Activated B cell treated with CpG ODN at 0.5 μM for 24 hours (primary cell): Measurements from ENCODE around the gene MPV17L2. TPM values are rescaled to one million over a fixed set of nuclear protein-coding genes. Genes with fewer than 3 reads are reported as not detected.
"Not testable (repeated sequence)": the region's sequence is repeated elsewhere in the genome, so short reads cannot be mapped to it uniquely, and the experiment has no call there.

Experiments used
- ATAC-seq: fragments of 200-7000 bp; cut with Tn5 transposase; one replicate; pipeline ENCODE4 v1.10.0; 2021; ENCODE audit warnings: low read depth, mild to moderate bottlenecking, moderate library complexity
- CTCF ChIA-PET: fragments of 350-600 bp; sonication (Branson Sonifier 250); formaldehyde crosslinking; loops from one replicate; lab custom pipeline; 2021; ENCODE audit warnings: antibody characterized with exemption; lab: Charles Lee
- POLR2A ChIA-PET: fragments of 350-600 bp; sonication (Branson Sonifier 250); formaldehyde crosslinking; loops from one replicate; lab custom pipeline; 2021; ENCODE audit warnings: antibody characterized with exemption; lab: Charles Lee
- DNase-seq: peaks from one replicate; pipeline ENCODE4 v3.0.0; 2022
- H3K27ac Mint-ChIP-seq: one replicate; pipeline ENCODE4 v1.8.0; 2020; ENCODE audit warnings: mixed read lengths
- H3K27me3 Mint-ChIP-seq: one replicate; pipeline ENCODE4 v1.8.0; 2021; ENCODE audit warnings: mixed read lengths
- H3K36me3 Mint-ChIP-seq: one replicate; pipeline ENCODE4 v1.8.0; 2021; ENCODE audit warnings: low read depth, mixed read lengths
- H3K4me1 Mint-ChIP-seq: one replicate; pipeline ENCODE4 v1.8.0; 2021; ENCODE audit warnings: mixed read lengths
- H3K4me3 Mint-ChIP-seq: one replicate; pipeline ENCODE4 v1.8.0; 2020; ENCODE audit warnings: mild to moderate bottlenecking, mixed read lengths
- H3K9me3 Mint-ChIP-seq: one replicate; pipeline ENCODE4 v1.8.0; 2020; ENCODE audit warnings: mixed read lengths
- intact Hi-C: fragments of 100-400 bp; cut with micrococcal nuclease; formaldehyde crosslinking; loops from one replicate; pipeline ENCODE4 v1.15.1; 2024
- total RNA-seq: library from RNA; stranded (reverse); gene quantifications from 2 replicates; pipeline ENCODE4 v1.2.3, GENCODE V29; 2022
- TF ChIP-seq, protein P1 (sequence below): fragments of 200-600 bp; IDR thresholded peaks from one replicate; pipeline ENCODE4 v1.8.0; 2022; ENCODE audit warnings: antibody characterized with exemption, mild to moderate bottlenecking

The MPV17L2 gene
- total RNA-seq, 1 donor from 2014 or later, result 17.9 TPM

DNA sequence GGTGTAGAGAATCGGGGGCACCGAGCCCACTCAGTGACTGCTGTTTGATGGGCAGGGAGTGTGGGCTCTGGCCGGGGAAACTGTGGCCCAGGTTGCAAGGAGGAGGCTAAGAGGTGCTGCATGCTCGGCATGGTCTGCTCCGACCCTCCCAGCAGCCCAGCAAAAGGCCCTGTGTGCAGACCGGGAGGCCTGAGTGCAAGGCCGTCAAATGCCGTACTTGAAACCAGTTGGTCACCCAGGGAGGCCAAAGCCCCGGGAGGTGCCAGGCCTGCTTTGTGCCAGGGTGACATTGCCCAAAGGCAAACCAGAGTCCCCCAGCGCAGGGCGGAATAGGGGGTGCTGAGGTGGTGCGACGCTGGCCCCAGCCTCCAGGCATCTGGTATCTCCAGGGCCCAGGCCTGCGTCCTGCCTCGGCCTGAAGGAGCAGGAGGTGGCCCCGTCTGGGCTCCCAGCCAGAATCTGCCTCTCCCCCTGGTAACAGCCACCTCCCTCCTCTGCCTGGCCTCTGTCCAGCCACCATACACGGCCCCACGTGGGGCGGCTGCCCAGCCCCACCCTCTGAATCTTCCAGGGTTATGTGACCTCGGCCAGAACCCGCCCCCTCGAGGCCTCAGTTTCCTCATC lies 36.1 kb upstream of the MPV17L2 start:
- TF ChIP-seq, protein P1, sequence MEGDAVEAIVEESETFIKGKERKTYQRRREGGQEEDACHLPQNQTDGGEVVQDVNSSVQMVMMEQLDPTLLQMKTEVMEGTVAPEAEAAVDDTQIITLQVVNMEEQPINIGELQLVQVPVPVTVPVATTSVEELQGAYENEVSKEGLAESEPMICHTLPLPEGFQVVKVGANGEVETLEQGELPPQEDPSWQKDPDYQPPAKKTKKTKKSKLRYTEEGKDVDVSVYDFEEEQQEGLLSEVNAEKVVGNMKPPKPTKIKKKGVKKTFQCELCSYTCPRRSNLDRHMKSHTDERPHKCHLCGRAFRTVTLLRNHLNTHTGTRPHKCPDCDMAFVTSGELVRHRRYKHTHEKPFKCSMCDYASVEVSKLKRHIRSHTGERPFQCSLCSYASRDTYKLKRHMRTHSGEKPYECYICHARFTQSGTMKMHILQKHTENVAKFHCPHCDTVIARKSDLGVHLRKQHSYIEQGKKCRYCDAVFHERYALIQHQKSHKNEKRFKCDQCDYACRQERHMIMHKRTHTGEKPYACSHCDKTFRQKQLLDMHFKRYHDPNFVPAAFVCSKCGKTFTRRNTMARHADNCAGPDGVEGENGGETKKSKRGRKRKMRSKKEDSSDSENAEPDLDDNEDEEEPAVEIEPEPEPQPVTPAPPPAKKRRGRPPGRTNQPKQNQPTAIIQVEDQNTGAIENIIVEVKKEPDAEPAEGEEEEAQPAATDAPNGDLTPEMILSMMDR, result no peak
- Mint-ChIP-seq H3K4me3 (no peak overlapping the region), H3K4me1 (peaks cover 28% of the 10 kb centered on the region), H3K9me3 (no peaks in the 10 kb centered on the region), H3K36me3 (peaks cover 12% of the 10 kb centered on the region), H3K27me3 (no peaks in the 10 kb centered on the region), H3K27ac (no peak overlapping the region)
- ChIA-PET CTCF (no interaction called here), POLR2A (interaction anchor here (1.3 kb wide), 1 partner anchor 34 kb away, joined by 8 read pairs; no protein-coding TSS in a partner anchor)
- ATAC-seq (no peak), DNase-seq (no peak)
- intact Hi-C loops, result no loop called here

DNA sequence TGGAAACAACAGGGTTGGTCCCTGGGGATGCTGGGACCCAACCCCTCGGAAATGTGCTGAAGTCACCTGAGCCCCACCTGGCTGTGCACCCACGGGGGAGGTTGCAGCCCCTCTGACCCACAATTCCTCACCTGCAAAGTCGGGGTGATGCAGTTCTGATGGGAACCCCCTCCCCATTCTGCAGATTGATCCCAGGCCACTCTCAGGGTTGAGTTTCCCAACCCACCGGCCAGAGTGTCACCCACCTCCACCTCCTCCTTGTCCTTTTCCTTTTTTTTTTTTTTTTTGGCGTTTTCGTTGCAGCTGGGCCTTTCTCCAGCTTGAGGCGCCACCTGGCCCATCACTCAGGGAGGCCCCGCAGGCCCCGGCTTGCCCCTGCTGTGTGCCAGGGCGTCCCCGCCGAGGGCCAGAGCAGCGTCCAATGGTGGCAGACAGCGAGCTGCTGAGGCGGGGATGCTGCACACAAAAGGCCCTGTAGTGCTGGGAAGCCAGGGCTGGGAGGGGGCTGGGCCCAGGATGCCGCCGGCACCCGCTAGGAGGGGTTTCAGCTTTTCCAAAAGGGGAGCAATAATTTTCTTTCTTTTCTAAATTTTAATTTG lies 35.5 kb upstream of the MPV17L2 start:
- CTCF ChIA-PET, result no interaction called here
- Mint-ChIP-seq H3K4me1 (peaks cover 25% of the 10 kb centered on the region), H3K36me3 (peaks cover 11% of the 10 kb centered on the region), H3K9me3 (no peaks in the 10 kb centered on the region), H3K27ac (no peak overlapping the region), H3K4me3 (no peak overlapping the region), H3K27me3 (no peaks in the 10 kb centered on the region)
- POLR2A ChIA-PET, result interaction anchor here (0.5 to 1.3 kb wide), 2 partner anchors 34 to 122 kb away, joined by 3 to 8 read pairs; no protein-coding TSS in a partner anchor
- no peak for DNase-seq
- TF ChIP-seq, protein P1, result no peak
- intact Hi-C loops, result no loop called here
- ATAC-seq, result no peak

DNA sequence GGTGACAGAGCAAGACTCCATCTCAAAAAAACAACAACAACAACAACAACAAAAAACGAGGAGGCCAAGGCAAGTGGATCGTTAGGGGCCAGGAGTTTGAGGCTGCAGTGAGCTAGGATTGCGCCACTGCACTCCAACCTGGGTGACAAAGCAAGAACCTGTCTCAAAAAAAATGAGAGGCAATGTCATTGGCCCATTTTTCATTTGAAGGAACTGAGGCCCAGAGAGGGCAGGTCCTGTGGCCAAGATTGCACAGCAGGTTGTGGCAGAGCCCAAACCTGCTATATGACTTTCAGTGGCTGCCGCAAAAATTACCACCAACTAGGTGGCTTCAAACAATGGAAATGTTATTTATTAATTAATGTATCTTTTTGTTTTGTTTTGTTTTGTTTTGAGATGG lies 34.6 kb upstream of the MPV17L2 start:
- ATAC-seq, result no peak
- H3K4me1 Mint-ChIP-seq, result peaks cover 25% of the 10 kb centered on the region
- H3K36me3 Mint-ChIP-seq, result peaks cover 14% of the 10 kb centered on the region
- no peaks in the 10 kb centered on the region for H3K27me3 Mint-ChIP-seq
- TF ChIP-seq, protein P1, result no peak
- H3K4me3 Mint-ChIP-seq, result no peak overlapping the region
- CTCF ChIA-PET, result no interaction called here
- DNase-seq, result no peak
- no peak overlapping the region for H3K27ac Mint-ChIP-seq
- intact Hi-C loops, result no loop called here
- POLR2A ChIA-PET, result interaction anchor here (1.3 kb wide), 1 partner anchor 33 kb away, joined by 8 read pairs; no protein-coding TSS in a partner anchor
- H3K9me3 Mint-ChIP-seq, result no peaks in the 10 kb centered on the region

DNA sequence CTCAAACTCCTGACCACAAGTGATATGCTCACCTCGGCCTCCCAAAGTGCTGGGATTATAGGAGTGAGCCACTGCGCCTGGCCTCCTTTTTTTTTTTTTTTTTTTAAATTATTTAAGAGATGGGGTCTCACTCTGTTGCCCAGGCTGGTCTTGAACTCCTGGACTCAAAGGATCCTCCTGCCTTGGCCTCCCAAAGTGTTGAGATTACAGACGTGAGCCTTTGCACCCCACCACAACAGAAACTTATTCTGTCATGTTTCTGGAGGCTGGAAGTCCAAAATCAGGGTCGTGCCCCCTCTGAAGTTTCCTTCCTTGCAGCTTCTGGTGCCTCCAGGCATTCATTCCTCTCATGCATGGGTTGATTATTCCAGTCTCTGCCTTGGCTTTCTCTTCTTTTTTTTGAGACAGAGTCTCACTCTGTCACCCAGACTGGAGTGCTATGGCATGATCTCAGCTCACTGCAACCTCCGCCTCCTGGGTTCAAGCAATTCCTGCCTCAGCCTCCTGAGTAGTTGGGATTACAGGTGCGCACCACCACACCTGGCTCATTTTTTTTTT lies 33.9 kb upstream of the MPV17L2 start:
- H3K27me3 Mint-ChIP-seq, intact Hi-C loops, H3K27ac Mint-ChIP-seq, DNase-seq, CTCF ChIA-PET, H3K9me3 Mint-ChIP-seq, ATAC-seq, H3K4me3 Mint-ChIP-seq: not testable (repeated sequence)
- peaks cover 21% of the 10 kb centered on the region for H3K4me1 Mint-ChIP-seq
- POLR2A ChIA-PET, result interaction anchor here (3.4 kb wide), 1 partner anchor 34 kb away, joined by 14 read pairs; the partner anchor contains the start of gene MPV17L2
- peaks cover 16% of the 10 kb centered on the region for H3K36me3 Mint-ChIP-seq

DNA sequence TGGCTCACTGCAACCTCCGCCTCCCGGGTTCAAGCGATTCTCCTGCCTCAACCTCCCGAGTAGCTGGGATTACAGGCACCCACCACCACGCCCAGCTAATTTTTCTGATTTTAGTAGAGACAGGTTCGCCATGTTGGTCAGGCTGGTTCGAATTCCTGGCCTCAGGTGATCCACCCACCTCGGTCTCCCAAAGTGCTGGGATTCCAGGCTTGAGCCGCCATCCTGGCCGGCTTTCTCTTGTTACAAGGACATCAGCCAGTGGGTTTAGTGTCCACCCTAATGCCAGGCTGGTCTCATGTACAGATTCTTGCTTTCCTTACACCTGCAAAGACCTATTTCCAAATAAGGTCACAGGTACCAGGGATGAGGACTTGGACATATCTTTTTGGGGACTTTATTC lies 33.2 kb upstream of the MPV17L2 start:
- Mint-ChIP-seq H3K36me3 (peaks cover 16% of the 10 kb centered on the region), H3K4me1 (peaks cover 16% of the 10 kb centered on the region), H3K27me3 (no peaks in the 10 kb centered on the region), H3K4me3 (no peak overlapping the region), H3K9me3 (no peaks in the 10 kb centered on the region), H3K27ac (no peak overlapping the region)
- ATAC-seq (no peak), DNase-seq (no peak)
- CTCF ChIA-PET, result interaction anchor here (2.1 kb wide), 1 partner anchor 92 kb away, joined by 15 read pairs; no protein-coding TSS in a partner anchor
- intact Hi-C loops, result no loop called here
- POLR2A ChIA-PET, result interaction anchor here (1.3 to 3.4 kb wide), 5 partner anchors 11 to 102 kb away, joined by 3 to 14 read pairs (median 6); partner anchors contain the start of gene MPV17L2
- TF ChIP-seq, protein P1, result no peak
